Measurements from ENCODE around the gene APCDD1. TPM values are rescaled to one million over a fixed set of nuclear protein-coding genes. Genes with fewer than 3 reads are reported as not detected.

APCDD1 gene
- total and polyA plus RNA-seq, 4 donors: 0.51 to 2.8 (median 1.5) TPM

- 79% methylated on average over 6 of the region's 6 CpGs for WGBS
- no peak overlapping the region for H3K27ac ChIP-seq (ENCODE audit: low read depth in 1 of 2, low read length in 2 of 2)
Observed at GRCh38 chr18:10487154-10487553, 32.7 kb downstream of the APCDD1 start.

More at GRCh38 chr18:10487154-10487553, 32.7 kb downstream of the APCDD1 start:
- DNase-seq (ENCODE audit: low spot score): no peak
- Histone ChIP-seq H3K4me3 (ENCODE audit: low read depth in 1 of 3, low read length in 3 of 3) (no peak overlapping the region), H3K9ac (ENCODE audit: low read depth in 1 of 2, low read length in 2 of 2) (no peak overlapping the region), H3K9me3 (ENCODE audit: control insufficient read depth in 4 of 4, low read length in 3 of 4) (no peaks in the 10 kb centered on the region), H3K36me3 (ENCODE audit: control insufficient read depth in 4 of 4, insufficient read depth in 3 of 4, low read depth in 1 of 4, low read length in 3 of 4) (no peaks in the 10 kb centered on the region), H3K4me1 (ENCODE audit: control insufficient read depth in 4 of 4, insufficient read depth in 4 of 4, low read length in 3 of 4) (no peaks in the 10 kb centered on the region), H3K27me3 (ENCODE audit: control insufficient read depth in 4 of 4, insufficient read depth in 4 of 4, low read length in 3 of 4) (no peaks in the 10 kb centered on the region)
- TF ChIP-seq, protein P1, sequence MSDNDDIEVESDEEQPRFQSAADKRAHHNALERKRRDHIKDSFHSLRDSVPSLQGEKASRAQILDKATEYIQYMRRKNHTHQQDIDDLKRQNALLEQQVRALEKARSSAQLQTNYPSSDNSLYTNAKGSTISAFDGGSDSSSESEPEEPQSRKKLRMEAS (IDR thresholded peaks at IDR 0.05): no peak
- TF ChIP-seq RXRA (IDR thresholded peaks at IDR 0.05): no peak
- TF ChIP-seq, protein P2, sequence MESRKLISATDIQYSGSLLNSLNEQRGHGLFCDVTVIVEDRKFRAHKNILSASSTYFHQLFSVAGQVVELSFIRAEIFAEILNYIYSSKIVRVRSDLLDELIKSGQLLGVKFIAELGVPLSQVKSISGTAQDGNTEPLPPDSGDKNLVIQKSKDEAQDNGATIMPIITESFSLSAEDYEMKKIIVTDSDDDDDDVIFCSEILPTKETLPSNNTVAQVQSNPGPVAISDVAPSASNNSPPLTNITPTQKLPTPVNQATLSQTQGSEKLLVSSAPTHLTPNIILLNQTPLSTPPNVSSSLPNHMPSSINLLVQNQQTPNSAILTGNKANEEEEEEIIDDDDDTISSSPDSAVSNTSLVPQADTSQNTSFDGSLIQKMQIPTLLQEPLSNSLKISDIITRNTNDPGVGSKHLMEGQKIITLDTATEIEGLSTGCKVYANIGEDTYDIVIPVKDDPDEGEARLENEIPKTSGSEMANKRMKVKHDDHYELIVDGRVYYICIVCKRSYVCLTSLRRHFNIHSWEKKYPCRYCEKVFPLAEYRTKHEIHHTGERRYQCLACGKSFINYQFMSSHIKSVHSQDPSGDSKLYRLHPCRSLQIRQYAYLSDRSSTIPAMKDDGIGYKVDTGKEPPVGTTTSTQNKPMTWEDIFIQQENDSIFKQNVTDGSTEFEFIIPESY (IDR thresholded peaks at IDR 0.05): no peak
- no peak for TF ChIP-seq SP1 (IDR thresholded peaks at IDR 0.05)
- no peak for TF ChIP-seq NR2F2 (IDR thresholded peaks at IDR 0.05)
- TF ChIP-seq GABPA (IDR thresholded peaks at IDR 0.05 in 1 of 2, conservative IDR thresholded peaks at IDR 0.05 in 1 of 2): no peak
- TF ChIP-seq JUND (IDR thresholded peaks at IDR 0.05): no peak
- TF ChIP-seq TAF1 (conservative IDR thresholded peaks at IDR 0.05): no peak
- TF ChIP-seq, protein P3, sequence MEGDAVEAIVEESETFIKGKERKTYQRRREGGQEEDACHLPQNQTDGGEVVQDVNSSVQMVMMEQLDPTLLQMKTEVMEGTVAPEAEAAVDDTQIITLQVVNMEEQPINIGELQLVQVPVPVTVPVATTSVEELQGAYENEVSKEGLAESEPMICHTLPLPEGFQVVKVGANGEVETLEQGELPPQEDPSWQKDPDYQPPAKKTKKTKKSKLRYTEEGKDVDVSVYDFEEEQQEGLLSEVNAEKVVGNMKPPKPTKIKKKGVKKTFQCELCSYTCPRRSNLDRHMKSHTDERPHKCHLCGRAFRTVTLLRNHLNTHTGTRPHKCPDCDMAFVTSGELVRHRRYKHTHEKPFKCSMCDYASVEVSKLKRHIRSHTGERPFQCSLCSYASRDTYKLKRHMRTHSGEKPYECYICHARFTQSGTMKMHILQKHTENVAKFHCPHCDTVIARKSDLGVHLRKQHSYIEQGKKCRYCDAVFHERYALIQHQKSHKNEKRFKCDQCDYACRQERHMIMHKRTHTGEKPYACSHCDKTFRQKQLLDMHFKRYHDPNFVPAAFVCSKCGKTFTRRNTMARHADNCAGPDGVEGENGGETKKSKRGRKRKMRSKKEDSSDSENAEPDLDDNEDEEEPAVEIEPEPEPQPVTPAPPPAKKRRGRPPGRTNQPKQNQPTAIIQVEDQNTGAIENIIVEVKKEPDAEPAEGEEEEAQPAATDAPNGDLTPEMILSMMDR (IDR thresholded peaks at IDR 0.05; ENCODE audit: low read depth, low read length, missing input control): no peak
- TF ChIP-seq HNF4G (IDR thresholded peaks at IDR 0.05): no peak
- TF ChIP-seq RAD21 (IDR thresholded peaks at IDR 0.05): no peak
- TF ChIP-seq ATF3 (IDR thresholded peaks at IDR 0.05): no peak
- no peak for TF ChIP-seq YY1 (IDR thresholded peaks at IDR 0.05)
- no peak for TF ChIP-seq EGR1 (IDR thresholded peaks at IDR 0.05; ENCODE audit: low read depth in 2 of 2)
- no peak for TF ChIP-seq HNF4A (conservative IDR thresholded peaks at IDR 0.05)
- no peak for TF ChIP-seq FOXA1 (IDR thresholded peaks at IDR 0.05)
- TF ChIP-seq, protein P4, sequence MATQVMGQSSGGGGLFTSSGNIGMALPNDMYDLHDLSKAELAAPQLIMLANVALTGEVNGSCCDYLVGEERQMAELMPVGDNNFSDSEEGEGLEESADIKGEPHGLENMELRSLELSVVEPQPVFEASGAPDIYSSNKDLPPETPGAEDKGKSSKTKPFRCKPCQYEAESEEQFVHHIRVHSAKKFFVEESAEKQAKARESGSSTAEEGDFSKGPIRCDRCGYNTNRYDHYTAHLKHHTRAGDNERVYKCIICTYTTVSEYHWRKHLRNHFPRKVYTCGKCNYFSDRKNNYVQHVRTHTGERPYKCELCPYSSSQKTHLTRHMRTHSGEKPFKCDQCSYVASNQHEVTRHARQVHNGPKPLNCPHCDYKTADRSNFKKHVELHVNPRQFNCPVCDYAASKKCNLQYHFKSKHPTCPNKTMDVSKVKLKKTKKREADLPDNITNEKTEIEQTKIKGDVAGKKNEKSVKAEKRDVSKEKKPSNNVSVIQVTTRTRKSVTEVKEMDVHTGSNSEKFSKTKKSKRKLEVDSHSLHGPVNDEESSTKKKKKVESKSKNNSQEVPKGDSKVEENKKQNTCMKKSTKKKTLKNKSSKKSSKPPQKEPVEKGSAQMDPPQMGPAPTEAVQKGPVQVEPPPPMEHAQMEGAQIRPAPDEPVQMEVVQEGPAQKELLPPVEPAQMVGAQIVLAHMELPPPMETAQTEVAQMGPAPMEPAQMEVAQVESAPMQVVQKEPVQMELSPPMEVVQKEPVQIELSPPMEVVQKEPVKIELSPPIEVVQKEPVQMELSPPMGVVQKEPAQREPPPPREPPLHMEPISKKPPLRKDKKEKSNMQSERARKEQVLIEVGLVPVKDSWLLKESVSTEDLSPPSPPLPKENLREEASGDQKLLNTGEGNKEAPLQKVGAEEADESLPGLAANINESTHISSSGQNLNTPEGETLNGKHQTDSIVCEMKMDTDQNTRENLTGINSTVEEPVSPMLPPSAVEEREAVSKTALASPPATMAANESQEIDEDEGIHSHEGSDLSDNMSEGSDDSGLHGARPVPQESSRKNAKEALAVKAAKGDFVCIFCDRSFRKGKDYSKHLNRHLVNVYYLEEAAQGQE (IDR thresholded peaks at IDR 0.05): no peak
- TF ChIP-seq FOXA2 (IDR thresholded peaks at IDR 0.05): no peak

Data from liver (tissue), 9 donors.